HG03060 (cell line): ENCODE measurements around the gene ZNF280B.
"Not testable (repeated sequence)": the region's sequence is repeated elsewhere in the genome, so short reads cannot be mapped to it uniquely, and the experiment has no call there.

ENCODE experiments used
- ATAC-seq: cut with Tn5 transposase; IDR thresholded peaks from one replicate; pipeline ENCODE4 v1.9.1; 2021; ENCODE audit warnings: low read depth, moderate number of reproducible peaks; ENCODE audit not compliant: unreplicated experiment

The ZNF280B gene

DNA sequence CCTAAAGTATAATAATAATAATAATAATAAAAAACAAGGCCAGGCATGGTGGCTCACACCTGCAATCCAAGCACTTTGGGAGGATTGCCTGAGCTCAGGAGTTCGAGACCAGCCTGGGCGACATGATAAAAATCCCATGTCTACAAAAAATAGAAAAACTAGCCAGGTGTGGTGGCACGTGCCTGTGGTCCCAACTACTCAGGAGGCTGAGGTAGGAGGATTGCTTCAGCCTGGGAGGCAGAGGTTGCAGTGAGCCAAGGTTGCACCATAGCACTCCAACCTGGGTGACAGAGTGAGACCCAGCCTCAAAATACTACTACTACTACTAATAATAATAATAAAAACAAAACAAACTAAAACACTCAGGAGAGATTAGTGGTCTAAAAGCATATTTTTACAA lies 27.1 kb upstream of the ZNF280B start:
- ATAC-seq, result no peak

DNA sequence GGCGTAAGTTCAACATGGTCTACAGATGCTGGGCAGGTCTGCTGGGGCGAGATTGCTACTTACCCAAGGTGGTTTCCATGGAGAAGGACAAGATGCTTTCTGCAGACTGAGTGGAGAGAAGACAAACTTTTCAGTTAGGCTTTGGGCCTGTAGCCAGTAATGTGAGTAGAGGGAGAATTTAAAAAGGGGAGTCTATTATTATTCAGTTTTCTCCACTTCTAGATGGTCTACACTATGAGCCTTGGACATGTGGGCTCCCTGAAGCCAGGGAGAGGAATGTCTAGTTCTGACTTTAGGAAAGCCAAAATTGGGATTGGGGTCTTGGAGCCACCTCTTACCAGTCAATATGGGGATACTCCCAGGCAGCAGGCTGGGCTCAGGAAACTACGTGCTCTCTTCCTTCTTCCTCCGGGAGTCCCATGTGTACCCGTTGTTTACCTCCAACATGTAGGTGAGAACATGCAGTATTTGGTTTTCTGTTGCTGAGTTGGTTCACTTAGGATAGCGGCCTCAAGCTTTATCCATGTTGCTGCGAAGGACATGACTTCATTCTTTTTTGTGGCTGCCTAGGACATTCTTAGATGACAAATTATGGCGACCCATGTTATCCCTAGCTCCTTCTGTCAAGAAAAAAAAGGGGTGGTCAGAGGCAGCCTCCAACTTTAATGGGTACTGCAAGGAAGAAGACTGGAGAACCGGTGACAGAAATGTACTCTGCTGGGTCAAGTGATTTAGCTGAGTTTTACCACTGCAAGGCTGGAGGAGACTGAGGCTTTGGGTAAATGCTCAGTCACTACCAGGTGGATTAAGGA lies 26.3 kb upstream of the ZNF280B start:
- no peak for ATAC-seq

DNA sequence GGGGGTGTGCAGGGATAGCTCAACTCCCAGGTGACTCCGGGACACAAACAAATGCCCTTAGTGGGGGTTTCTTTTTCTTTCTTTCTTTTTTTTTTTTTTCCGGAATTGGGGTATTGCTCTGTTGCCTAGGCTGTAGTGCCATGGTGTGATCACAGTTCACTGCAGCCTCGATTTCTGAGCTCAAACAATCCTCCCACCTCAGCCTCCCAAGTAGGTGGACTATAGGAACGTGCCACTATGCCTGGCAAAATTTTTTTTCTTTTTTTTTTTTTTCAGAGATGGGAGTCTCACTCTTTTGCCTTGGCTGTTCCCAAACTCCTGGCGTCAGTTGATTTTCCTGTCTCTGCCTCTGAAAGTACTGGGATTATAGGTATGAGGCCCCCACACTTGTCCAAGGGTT lies 25.3 kb upstream of the ZNF280B start:
- no peak for ATAC-seq

DNA sequence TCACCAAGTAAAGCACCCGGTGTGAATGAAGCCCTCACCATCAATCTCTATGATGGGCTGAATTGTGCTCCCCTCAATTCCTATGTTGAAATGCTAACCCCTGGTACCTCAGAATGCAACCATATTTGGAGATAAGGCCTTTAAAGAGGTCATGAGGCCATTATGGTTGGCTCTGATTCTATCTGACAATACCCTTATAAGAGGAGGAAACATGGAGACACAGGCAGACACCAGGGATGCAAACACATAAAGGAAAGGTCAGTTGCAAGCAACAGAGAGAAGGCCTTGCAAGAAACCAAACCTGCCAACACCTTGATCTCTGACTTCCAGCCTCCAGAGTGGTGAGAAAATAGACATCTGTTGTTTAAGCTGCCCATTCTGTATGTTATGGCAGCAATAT lies 24.9 kb upstream of the ZNF280B start:
- no peak for ATAC-seq

DNA sequence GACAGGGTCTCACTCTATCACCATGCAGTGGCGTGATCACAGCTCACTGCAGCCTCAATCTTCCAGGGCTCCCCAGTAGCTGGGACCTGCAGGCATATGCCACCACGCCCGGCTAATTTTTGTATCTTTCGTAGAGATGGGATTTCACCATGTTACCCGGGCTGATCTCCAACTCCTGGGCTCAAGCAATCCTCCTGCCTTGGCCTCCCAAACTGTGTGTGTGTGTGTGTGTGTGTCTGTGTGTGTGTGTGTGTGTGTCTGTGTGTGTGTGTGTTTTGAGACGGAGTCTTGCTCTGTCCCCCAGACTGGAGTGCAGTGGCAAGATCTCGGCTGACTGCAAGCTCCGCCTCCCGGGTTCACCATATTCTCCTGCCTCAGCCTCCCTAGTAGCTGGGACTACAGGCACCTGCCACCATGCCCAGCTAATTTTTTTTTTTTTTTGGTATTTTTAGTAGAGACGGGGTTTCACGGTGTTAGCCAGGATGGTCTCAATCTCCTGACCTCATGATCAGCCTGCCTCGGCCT lies 24.1 kb upstream of the ZNF280B start:
- not testable (repeated sequence) for ATAC-seq

DNA sequence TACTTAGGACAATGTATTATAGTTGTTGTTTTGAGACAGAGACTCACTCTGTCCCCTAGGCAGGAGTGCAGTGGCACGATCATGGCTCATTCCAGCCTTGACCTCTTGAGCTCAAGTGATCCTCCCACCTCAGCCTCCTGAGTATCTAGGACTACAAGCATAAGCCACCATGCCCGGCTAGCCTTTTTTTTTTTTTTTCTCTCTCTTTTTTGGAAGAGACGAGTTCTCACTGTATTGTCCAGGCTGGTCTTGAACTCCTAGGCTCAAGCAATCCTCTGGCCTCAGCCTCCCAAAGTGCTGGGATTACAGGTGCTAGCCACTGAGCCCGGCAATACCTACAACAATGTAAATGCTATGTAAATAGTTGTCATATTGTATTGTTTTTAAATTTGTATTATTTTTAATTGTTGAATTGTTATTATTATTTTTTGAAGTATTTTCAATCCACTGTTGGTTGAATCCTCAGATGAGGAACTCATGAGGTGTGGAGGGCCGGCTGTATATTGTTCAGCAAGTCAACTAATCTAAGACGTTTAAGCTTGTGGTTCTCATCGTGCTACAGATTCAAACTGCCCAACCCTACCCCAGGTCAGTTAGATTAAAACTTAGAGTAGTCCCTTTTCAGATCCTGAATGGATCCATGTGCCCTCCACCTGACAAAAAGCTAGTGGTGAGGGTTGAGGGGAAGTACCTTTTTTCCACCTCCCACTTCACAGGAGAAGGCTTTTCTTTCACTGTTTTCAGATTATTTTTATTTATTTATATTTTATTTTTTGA lies 23.4 kb upstream of the ZNF280B start:
- ATAC-seq, result no peak

DNA sequence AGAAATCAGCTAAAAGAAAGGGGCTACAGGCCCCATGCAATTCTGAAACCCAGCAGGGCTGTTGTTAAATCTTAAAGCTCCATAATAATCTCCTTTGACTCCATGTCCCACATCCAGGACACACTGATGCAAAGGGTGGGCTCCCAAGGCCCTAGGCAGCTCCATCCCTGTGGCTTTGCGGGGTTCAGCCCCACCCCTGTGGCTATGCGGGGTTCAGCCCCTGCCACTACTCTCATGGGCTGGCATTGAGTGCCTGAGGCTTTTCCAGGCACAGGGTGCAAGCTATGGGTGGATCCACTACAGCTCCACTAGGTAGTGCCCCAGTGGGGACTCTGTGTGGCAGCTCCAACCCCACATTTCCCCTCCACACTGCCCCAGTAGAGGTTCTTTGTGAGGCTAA lies 20.2 kb upstream of the ZNF280B start:
- no peak for ATAC-seq

DNA sequence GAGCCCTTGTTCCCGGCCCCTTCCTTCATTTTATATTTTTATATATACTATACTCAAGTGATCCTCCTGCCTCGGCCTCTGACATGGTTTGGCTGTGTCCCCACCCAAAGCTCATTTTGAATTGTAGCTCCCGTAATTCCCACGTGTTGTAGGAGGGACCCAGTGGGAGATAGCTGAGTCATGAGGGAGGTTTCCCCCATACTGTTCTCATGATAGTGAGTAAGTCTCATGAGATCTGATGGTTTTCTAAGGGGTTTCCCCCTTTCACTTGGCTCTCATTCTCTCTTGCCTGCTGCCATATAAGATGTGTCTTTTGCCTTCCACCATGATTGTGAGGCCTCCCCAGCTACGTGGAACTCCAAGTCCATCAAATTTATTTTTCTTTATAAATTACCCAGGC lies 18.8 kb upstream of the ZNF280B start:
- no peak for ATAC-seq

DNA sequence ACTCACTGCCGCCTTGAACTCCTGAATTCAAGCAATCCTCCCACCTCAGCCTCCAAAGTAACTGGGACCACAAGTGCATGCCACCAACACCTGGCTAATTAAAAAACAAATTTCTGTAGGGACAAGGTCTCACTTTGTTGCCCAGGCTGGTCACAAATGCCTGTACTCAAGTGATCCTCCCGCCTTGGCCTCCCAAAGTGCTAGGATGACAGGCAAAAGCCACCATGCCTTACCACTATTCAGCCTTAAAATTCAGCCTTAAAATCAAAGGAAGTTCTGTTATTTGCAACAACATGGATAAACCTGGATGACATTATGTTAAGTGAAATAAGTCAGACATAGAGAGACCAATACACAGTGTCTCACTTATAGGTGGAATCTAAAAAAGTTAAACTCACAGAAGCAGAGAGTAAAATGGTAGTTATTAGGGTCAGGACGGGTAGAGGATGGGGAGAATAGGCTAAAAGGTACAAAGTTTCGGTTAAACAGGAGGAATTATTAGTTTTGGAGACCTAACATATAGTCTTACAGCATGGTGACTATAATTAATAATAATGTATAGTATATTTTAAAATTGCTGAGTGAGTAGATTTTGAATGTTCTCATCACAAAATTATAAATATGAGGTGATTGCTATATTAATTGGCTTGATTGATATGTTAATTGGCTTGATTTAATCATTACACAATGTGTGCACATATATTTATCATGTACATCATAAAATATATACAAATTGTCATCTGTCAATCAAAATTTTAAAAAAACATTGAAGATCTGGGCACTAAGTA lies 17.8 kb upstream of the ZNF280B start:
- no peak for ATAC-seq

DNA sequence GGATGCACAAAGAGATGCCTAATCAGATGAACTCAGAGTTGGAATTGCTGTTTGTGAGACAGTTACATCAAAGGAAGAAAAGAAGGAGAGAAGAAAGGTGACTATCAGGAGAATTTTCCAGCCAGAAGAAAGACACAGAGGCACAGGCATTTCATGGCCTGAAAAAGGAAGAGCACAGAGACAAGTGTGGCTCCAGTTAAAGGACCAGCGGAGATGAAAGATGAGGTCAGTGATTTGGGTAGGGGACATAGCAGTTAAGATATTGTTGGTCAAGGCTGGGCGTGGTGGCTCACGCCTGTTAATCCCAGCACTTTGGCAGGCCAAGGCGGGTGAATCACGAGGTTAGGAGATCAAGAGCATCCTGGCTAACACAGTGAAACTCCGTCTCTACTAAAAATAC lies 15.0 kb upstream of the ZNF280B start:
- ATAC-seq, result no peak

DNA sequence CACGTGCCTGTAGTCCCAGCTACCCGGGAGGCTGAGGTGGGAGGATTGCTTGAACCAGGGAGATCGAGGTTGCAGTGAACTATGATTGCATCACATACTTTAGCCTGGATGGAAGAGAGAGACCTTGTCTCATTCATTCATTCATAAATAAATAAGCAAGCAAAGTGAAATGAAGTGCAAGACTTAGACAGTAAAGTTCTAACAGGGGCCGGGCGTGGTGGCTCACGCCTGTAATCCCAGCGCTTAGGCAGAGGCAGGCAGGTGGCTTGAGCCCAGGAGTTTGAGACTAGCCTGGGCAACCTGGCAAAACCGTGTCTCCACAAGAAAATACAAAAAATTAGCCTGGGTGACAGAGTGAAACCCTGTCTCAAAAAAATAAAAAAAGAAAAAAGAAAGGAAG lies 13.1 kb upstream of the ZNF280B start:
- no peak for ATAC-seq

DNA sequence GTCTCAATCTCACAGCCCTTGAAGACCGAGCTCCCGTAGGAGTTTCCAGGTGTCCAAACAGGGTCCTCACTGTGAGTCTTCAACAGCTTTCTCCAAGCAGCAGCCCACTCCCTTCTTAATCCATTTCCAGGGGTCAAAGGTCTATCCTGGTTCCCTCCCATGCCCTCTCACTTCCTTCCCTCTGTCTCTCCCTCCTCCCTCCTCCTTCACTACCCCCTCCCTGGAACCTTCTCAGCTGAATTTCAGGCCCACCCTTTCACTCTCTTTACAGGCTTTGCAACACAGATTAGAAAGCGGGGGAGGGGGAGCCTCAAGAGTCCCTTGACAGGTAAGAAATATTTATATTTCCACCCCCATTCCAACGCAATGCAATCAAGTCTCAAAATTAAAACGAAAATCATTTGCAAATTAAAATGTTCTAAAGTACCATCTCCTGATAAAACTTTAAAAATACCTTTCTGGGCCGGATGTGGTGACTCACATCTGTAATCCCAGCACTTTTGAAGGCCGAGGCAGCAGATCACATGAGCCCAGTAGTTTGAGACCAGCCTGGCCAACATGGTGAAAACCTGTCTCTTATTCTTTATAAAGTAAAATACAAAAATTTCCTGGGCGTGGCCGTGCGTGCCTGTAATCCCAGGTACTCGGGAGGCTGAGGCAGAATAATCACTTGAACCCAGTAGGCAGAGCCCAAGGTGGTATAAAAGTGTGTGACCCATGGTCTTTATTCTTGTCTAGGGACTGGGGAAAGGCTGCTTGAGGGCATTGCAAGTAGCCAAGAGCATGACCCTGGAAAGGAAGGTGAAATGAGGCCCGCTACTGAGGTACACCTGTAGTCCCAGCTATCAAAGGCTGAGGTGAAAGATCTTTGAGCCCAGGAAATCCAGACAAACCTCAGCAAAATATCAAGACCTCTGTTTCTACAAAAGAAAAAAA lies 12.4 kb upstream of the ZNF280B start:
- ATAC-seq, result no peak

DNA sequence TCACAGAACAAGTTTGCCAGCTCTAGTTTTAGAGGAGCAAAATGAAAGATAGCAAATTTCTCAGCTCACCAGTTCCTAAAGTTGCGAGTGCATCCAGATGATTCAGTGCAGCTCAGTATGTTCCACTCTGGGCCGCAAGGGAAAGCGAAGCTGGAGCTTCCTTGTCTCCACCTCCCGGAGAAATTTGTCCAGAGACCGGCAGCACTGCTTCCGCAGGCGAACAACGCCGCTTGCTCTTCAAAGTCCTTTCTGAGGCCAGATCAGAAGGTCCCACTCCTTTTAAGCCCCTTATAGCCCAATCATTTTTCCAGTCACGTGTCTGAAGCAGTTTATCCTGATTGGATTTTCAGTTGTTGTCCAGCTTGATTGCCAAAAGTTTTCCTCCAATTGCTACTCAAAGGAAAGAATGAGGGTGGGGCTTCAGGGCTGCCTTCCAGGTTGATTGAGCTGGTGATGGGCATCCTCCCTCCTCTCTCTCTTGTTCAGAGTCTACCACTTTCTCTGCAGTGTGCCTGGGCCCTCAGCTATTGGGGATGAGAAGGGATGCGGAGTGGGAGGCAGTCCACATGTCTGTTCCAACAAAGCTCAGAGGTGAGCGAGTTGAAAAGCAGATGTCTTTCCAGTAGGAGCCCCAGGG lies 11.6 kb upstream of the ZNF280B start, which contains the start of gene ZNF280A:
ZNF280A (minus strand) TSS at position 251 of the 637 bp plus-strand sequence. CDS start 4,640 bp downstream, outside the sequence.
- no peak for ATAC-seq

DNA sequence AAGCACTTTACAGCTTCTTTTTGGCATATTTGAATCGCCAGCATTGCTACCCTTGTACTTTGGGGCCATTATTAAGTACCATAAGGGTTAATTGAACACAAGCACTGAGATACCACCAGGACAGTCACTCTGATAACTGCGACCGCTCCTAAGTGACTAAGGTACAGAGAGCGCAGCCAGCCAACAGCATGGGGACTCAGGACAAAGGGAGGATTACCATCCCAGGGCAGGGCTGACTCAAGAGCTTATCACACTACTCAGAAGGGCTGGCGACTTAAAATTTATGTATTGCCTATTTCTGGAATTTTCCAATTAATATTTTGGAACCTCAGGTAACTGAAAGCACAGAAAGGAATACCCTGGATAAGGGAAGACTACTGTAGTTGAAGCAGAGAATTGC lies 11.0 kb upstream of the ZNF280B start:
- ATAC-seq, result no peak

DNA sequence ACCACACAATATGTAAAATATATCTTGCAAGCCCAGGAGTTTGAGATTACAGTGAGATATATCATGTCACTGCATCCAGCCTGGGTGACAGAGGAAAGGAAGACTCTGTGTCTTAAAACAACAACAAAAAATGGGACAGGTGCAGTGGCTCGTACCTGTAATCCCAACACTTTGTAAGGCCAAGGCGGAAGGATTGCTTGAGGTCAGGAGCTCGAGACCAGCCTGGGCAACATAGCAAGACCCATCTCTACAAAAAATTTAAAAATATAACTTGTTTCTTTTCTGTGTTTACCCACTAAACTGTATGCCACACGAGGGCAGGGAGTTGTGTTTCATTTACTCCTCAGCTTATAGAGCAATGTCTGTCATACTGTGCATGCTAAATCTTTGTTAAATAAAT lies 8.4 kb upstream of the ZNF280B start:
- no peak for ATAC-seq

DNA sequence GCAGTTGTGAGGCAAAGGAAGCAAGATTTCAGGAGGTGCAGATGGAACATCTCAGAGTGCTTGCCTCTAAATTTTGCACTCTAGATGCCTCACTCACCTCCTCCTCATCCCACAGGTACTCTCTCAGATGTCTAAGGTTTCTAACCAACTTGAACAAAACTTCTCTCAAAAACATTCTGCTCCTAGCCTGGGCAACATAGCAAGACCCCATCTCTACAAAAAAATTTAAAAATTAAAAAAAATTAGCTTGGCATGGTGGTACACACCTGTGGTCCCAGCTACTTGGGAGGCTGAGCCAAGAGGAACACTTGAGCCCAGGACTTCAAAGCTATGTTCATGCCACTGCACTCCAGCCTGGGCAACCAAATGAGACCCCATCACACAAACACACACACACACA lies 7.3 kb upstream of the ZNF280B start:
- no peak for ATAC-seq

DNA sequence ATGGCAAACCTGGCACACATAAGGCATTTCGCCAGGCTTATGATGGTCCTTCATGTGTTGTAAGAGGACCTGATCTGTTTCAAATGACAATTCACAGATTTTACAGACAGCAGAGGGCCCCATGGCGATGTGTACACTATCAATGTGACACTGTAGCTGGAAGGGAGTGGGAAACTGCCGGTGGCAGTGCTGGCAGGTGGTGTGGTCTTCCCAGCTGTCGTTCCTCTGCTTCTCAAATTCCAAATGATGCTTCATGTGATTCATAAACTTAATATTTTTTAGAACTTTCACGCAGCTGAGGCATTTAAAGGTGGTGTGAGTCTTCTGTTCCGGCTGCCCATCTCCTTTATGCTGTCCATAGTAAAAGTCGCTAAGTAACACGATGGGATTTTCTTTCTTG lies 5.9 kb upstream of the ZNF280B start:
- not testable (repeated sequence) for ATAC-seq

DNA sequence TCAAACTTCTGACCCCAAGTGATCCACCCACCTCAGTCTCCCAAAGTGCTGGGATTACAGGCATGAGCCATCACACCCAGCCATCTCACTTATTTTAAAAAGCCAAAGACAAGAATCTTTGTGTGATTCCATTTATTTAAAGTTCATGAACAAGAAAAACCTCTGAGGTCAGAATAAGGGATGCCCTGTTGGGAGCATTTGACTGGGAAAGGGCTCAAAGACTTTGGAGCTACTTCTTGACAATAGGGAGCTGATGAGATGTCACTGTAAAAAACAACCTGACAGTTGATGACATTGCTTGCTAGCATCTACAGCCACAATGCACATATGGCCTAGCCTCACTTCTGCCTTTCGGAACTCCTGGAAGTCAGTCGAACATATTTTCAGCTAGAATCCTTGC lies 5.1 kb upstream of the ZNF280B start:
- no peak for ATAC-seq

DNA sequence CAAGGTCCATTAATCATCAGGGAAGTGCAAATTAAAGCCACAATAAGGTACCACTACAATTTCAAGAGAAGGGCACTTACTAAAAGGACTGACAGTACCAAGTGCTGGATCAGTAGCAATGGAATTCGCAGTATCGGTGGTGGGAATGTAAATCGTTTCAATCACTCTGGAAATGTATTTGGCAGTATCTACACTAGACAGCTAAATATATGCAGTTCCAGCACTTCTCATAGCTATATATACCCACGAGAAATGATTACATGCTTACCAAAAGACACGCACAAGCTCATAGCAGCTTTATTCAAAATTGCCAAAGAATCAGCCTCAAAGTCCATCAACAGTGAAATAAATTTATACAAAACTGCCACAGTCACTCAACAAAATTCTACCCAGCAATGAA lies 4.4 kb upstream of the ZNF280B start:
- ATAC-seq, result no peak
